ENCODE measurements around the gene RAB11A.

GRCh38 chr15:65908876-65909275 is 39.6 kb downstream of the RAB11A start:
- no peak for TF ChIP-seq CTCF (IDR thresholded peaks at IDR 0.05)
- no peak for TF ChIP-seq EZH2 (IDR thresholded peaks at IDR 0.05; ENCODE audit: borderline replicate concordance, insufficient read depth, low read depth, low read length, poor library complexity, severe bottlenecking)
